HepG2 (cell line): ENCODE measurements around the gene RFC2. TPM values are rescaled to one million over a fixed set of nuclear protein-coding genes. Genes with fewer than 3 reads are reported as not detected.

Experiments used
- ARHGAP35 ChIP-seq: sonication (generic); formaldehyde crosslinking; IDR thresholded peaks from 2 replicates; pipeline ENCODE4 v1.9.0; 2022; ENCODE audit warnings: mild to moderate bottlenecking, inconsistent platforms, moderate library complexity, missing genetic modification reagents, borderline replicate concordance
- CBX5 ChIP-seq: sonication (generic); formaldehyde crosslinking; IDR thresholded peaks from 2 replicates; pipeline ENCODE4 v1.4.0; 2020; ENCODE audit warnings: missing genetic modification reagents, borderline replicate concordance
- ESRRA ChIP-seq: sonication (generic); formaldehyde crosslinking; IDR thresholded peaks from 2 replicates; pipeline ENCODE4 v1.5.1; 2020; ENCODE audit warnings: mild to moderate bottlenecking, low read depth, missing genetic modification reagents
- MAF1 ChIP-seq: sonication (generic); formaldehyde crosslinking; IDR thresholded peaks from 2 replicates; pipeline ENCODE4 v1.5.0; 2020; ENCODE audit warnings: missing genetic modification reagents, borderline replicate concordance
- TAF1 ChIP-seq: sonication (generic); formaldehyde crosslinking; IDR thresholded peaks from 2 replicates; pipeline ENCODE4 v1.4.0; 2020; ENCODE audit warnings: missing genetic modification reagents
- ZNF24 ChIP-seq: fragments of 450-650 bp; IDR thresholded peaks from 2 replicates; pipeline ENCODE4 v1.6.1; 2017; ENCODE audit warnings: antibody characterized with exemption, mild to moderate bottlenecking
- ZNF562 ChIP-seq: sonication (generic); formaldehyde crosslinking; IDR thresholded peaks from 2 replicates; pipeline ENCODE4 v1.8.0; 2022; ENCODE audit warnings: missing genetic modification reagents, borderline replicate concordance
- ZNF569 ChIP-seq: sonication (generic); formaldehyde crosslinking; IDR thresholded peaks from 2 replicates; pipeline ENCODE4 v1.5.0; 2020; ENCODE audit warnings: mild to moderate bottlenecking, missing genetic modification reagents, moderate library complexity, borderline replicate concordance
- ZSCAN22 ChIP-seq: sonication (generic); formaldehyde crosslinking; IDR thresholded peaks from 2 replicates; pipeline ENCODE4 v1.4.0; 2020; ENCODE audit warnings: mild to moderate bottlenecking, missing genetic modification reagents
- polyA plus RNA-seq, 8 experiments: library from polyadenylated mRNA; depleted of rRNA in 3 of 8; stranded (reverse) in 7 of 8; unstranded in 1 of 8; fragments of >200 nt; fragmentation: Illumina TruSeq in 4 of 8; extraction: Trizol in 4 of 8; gene quantifications; 2 replicates each; pipeline versions ENCODE4 v1.2.1 to v1.2.3, GENCODE V29; 2011 to 2016; ENCODE audit warnings: low read depth in 4 of 8, missing spikeins in 1 of 8, mixed read lengths in 1 of 8; ENCODE audit not compliant: insufficient read depth in 1 of 8
- total RNA-seq, 5 experiments: library from RNA; depleted of rRNA; stranded (reverse); fragments of >200 nt; fragmentation: Illumina TruSeq; extraction: Trizol; gene quantifications; 2 replicates each; pipeline ENCODE4 v1.2.3, GENCODE V29; 2016; ENCODE audit warnings: low read depth in 1 of 5
- TF ChIP-seq, protein P1 (sequence below): sonication (generic); formaldehyde crosslinking; IDR thresholded peaks from 2 replicates; pipeline ENCODE4 v1.4.0; 2020; ENCODE audit warnings: mild to moderate bottlenecking, low read depth, missing genetic modification reagents
- TF ChIP-seq, protein P2 (sequence below): sonication (generic); formaldehyde crosslinking; conservative IDR thresholded peaks from 2 replicates; pipeline ENCODE4 v1.8.1; 2023; ENCODE audit warnings: missing genetic modification reagents
- TF ChIP-seq, protein P3 (sequence below): sonication (generic); formaldehyde crosslinking; IDR thresholded peaks from 2 replicates; pipeline ENCODE4 v1.4.0; 2020; ENCODE audit warnings: missing genetic modification reagents, mild to moderate bottlenecking, borderline replicate concordance
- TF ChIP-seq, protein P4 (sequence below), 2 experiments: sonication (generic) in 1 of 2; formaldehyde crosslinking in 1 of 2; IDR thresholded peaks; 2 replicates each; pipeline versions ENCODE4 v1.5.1 to v1.6.1; 2011 to 2020; ENCODE audit warnings: borderline replicate concordance in 1 of 2, low read depth in 1 of 2, low read length in 1 of 2, mild to moderate bottlenecking in 1 of 2, missing genetic modification reagents in 1 of 2, moderate library complexity in 1 of 2
- TF ChIP-seq, protein P5 (sequence below): sonication (generic); formaldehyde crosslinking; IDR thresholded peaks from 2 replicates; pipeline ENCODE4 v1.5.1; 2020; ENCODE audit warnings: mild to moderate bottlenecking, moderate library complexity, missing genetic modification reagents
- TF ChIP-seq, protein P6 (sequence below): sonication (generic); formaldehyde crosslinking; IDR thresholded peaks from 2 replicates; pipeline ENCODE4 v1.4.0; 2020; ENCODE audit warnings: mild to moderate bottlenecking, missing genetic modification reagents

Gene RFC2
- total and polyA plus RNA-seq, 2 of the 13 experiments (the other 11 are each of a cell fraction or from before 2014, with no cell fraction given) = 14.6 to 43.5 TPM

DNA sequence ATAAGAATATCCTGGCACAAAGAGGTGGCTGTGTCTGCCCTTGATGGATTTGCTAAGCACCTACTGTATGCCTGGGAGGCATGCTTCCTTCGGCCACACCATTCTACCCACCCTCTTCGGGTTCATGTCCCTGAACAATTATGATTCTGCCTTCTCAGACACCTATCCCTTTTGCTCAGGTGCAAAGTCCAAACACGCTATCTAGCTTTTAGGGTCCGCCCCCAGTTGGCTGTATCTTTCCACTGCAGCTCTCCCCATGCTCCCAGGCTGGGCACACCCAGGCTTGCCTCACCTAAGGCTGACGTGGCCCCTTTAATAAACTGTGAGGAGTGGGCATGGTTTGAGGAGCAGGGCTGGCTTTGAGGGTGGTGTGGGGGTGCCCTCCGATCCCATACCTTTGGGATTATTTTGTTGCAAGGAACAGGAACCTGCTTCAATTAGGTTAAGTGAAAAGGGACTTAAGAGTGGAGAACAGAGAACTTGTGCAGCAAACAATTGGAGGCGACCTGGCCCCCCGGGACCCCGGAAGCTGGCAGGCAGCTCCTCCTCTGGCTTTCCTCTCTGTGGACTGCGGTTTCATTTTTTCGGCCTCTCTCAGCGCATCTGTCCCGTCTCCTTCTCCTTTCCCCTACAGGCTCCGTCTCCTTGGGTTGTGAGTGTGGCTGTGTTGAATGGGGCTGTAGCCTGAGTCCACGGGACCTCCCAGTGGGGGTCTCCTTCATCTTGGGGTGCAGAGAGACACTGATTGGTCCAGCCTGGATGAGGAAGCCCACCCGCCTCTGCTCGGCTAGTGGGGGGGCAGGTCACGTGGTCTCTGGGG, 38.8 kb upstream of the RFC2 start (continued):
- TF ChIP-seq ZNF569 (CRISPR knock-in tag) (no peak), ZNF562 (no peak), MAF1 (CRISPR knock-in tag) (no peak), ARHGAP35 (peak; percentile 32; the same call in 1 of the 2 replicates), ESRRA (CRISPR knock-in tag) (no peak; the same call in 1 of the 2 replicates), CBX5 (CRISPR knock-in tag) (no peak), TAF1 (no peak; the same call in none of the 2 replicates), ZSCAN22 (CRISPR knock-in tag) (no peak; the same call in 1 of the 2 replicates), ZNF24 (no peak)
- TF ChIP-seq, protein P1, sequence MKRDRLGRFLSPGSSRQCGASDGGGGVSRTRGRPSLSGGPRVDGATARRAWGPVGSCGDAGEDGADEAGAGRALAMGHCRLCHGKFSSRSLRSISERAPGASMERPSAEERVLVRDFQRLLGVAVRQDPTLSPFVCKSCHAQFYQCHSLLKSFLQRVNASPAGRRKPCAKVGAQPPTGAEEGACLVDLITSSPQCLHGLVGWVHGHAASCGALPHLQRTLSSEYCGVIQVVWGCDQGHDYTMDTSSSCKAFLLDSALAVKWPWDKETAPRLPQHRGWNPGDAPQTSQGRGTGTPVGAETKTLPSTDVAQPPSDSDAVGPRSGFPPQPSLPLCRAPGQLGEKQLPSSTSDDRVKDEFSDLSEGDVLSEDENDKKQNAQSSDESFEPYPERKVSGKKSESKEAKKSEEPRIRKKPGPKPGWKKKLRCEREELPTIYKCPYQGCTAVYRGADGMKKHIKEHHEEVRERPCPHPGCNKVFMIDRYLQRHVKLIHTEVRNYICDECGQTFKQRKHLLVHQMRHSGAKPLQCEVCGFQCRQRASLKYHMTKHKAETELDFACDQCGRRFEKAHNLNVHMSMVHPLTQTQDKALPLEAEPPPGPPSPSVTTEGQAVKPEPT (CRISPR knock-in tag) = no peak; the same call in 1 of the 2 replicates
- TF ChIP-seq, protein P2, sequence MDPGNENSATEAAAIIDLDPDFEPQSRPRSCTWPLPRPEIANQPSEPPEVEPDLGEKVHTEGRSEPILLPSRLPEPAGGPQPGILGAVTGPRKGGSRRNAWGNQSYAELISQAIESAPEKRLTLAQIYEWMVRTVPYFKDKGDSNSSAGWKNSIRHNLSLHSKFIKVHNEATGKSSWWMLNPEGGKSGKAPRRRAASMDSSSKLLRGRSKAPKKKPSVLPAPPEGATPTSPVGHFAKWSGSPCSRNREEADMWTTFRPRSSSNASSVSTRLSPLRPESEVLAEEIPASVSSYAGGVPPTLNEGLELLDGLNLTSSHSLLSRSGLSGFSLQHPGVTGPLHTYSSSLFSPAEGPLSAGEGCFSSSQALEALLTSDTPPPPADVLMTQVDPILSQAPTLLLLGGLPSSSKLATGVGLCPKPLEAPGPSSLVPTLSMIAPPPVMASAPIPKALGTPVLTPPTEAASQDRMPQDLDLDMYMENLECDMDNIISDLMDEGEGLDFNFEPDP = no peak
- TF ChIP-seq, protein P3, sequence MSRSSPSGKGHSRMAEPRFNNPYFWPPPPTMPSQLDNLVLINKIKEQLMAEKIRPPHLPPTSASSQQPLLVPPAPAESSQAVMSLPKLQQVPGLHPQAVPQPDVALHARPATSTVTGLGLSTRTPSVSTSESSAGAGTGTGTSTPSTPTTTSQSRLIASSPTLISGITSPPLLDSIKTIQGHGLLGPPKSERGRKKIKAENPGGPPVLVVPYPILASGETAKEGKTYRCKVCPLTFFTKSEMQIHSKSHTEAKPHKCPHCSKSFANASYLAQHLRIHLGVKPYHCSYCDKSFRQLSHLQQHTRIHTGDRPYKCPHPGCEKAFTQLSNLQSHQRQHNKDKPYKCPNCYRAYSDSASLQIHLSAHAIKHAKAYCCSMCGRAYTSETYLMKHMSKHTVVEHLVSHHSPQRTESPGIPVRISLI (CRISPR knock-in tag) = no peak
- TF ChIP-seq, protein P4, sequence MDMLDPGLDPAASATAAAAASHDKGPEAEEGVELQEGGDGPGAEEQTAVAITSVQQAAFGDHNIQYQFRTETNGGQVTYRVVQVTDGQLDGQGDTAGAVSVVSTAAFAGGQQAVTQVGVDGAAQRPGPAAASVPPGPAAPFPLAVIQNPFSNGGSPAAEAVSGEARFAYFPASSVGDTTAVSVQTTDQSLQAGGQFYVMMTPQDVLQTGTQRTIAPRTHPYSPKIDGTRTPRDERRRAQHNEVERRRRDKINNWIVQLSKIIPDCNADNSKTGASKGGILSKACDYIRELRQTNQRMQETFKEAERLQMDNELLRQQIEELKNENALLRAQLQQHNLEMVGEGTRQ (IDR thresholded peaks at IDR 0.05; ENCODE audit: low read depth, low read length) = peak; percentile 79; the same call in 1 of the 2 replicates
- TF ChIP-seq, protein P4 (CRISPR knock-in tag; IDR thresholded peaks at IDR 0.05; ENCODE audit: borderline replicate concordance) = peak; percentile 85; the same call in 1 of the 2 replicates
- TF ChIP-seq, protein P5, sequence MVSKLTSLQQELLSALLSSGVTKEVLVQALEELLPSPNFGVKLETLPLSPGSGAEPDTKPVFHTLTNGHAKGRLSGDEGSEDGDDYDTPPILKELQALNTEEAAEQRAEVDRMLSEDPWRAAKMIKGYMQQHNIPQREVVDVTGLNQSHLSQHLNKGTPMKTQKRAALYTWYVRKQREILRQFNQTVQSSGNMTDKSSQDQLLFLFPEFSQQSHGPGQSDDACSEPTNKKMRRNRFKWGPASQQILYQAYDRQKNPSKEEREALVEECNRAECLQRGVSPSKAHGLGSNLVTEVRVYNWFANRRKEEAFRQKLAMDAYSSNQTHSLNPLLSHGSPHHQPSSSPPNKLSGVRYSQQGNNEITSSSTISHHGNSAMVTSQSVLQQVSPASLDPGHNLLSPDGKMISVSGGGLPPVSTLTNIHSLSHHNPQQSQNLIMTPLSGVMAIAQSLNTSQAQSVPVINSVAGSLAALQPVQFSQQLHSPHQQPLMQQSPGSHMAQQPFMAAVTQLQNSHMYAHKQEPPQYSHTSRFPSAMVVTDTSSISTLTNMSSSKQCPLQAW (CRISPR knock-in tag) = peak; percentile 76
- TF ChIP-seq, protein P6, sequence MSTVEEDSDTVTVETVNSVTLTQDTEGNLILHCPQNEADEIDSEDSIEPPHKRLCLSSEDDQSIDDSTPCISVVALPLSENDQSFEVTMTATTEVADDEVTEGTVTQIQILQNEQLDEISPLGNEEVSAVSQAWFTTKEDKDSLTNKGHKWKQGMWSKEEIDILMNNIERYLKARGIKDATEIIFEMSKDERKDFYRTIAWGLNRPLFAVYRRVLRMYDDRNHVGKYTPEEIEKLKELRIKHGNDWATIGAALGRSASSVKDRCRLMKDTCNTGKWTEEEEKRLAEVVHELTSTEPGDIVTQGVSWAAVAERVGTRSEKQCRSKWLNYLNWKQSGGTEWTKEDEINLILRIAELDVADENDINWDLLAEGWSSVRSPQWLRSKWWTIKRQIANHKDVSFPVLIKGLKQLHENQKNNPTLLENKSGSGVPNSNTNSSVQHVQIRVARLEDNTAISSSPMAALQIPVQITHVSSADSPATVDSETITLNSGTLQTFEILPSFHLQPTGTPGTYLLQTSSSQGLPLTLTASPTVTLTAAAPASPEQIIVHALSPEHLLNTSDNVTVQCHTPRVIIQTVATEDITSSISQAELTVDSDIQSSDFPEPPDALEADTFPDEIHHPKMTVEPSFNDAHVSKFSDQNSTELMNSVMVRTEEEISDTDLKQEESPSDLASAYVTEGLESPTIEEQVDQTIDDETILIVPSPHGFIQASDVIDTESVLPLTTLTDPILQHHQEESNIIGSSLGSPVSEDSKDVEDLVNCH = no peak
